AG04449 (cell line): Measurements from ENCODE around the gene EDA.

ENCODE experiments used
- CTCF ChIA-PET: fragments of 350-600 bp; formaldehyde crosslinking; extraction: SDS; loops from one replicate; lab custom pipeline; 2021; ENCODE audit warnings: antibody characterized with exemption; lab: Yijun Ruan, JAX
- POLR2A ChIA-PET: fragments of 400-600, 350-600 bp; formaldehyde crosslinking; extraction: SDS; loops from one replicate; lab custom pipeline; 2020; ENCODE audit warnings: antibody characterized with exemption, inconsistent platforms; lab: Yijun Ruan, JAX
- DNase-seq: peaks from one replicate; pipeline ENCODE4 v3.0.0-alpha.2; 2010; ENCODE audit warnings: low read depth, low spot score
- H3K4me3 ChIP-seq: 2 replicates; pipeline ENCODE4 v1.5.1; 2011; ENCODE audit warnings: low read depth, mild to moderate bottlenecking, control low read depth, low read length
- CTCF ChIP-seq: IDR thresholded peaks from one replicate; pipeline ENCODE4 v1.5.1; 2011; ENCODE audit warnings: mild to moderate bottlenecking, moderate library complexity, low read length, control low read depth, inconsistent platforms; ENCODE audit not compliant: insufficient read depth; ENCODE audit errors: missing control alignments

The EDA gene

GRCh38 chrX:70034646-70035045 is 418.7 kb downstream of the EDA start:
- ChIA-PET POLR2A (no interaction called here), CTCF (interaction anchor here (0.9 to 7.5 kb wide), 4 partner anchors 10 to 101 kb away, joined by 3 to 103 read pairs (median 4); no protein-coding TSS in a partner anchor)
- DNase-seq: no peak
- H3K4me3 ChIP-seq: no peak overlapping the region
- TF ChIP-seq CTCF: no peak

GRCh38 chrX:70038515-70038914 is 422.6 kb downstream of the EDA start:
- no peak for TF ChIP-seq CTCF
- ChIA-PET CTCF (interaction anchor here (1.1 to 2.1 kb wide), 2 partner anchors 8 to 61 kb away, joined by 3 to 9 read pairs; no protein-coding TSS in a partner anchor), POLR2A (no interaction called here)
- no peak overlapping the region for H3K4me3 ChIP-seq
- no peak for DNase-seq

- no peak for TF ChIP-seq CTCF
- DNase-seq: no peak
- ChIA-PET POLR2A (no interaction called here), CTCF (interaction anchor here (1.1 to 2.1 kb wide), 2 partner anchors 9 to 60 kb away, joined by 3 to 9 read pairs; no protein-coding TSS in a partner anchor)
- no peak overlapping the region for H3K4me3 ChIP-seq
Observed at GRCh38 chrX:70038951-70039350, 423.0 kb downstream of the EDA start.

GRCh38 chrX:70039758-70040157 is 423.8 kb downstream of the EDA start:
- ChIA-PET POLR2A (no interaction called here), CTCF (interaction anchor here (1.1 to 2.1 kb wide), 2 partner anchors 9 to 59 kb away, joined by 3 to 9 read pairs; no protein-coding TSS in a partner anchor)
- no peak for DNase-seq
- no peak overlapping the region for H3K4me3 ChIP-seq
- TF ChIP-seq CTCF: no peak

GRCh38 chrX:70041993-70042392 is 426.1 kb downstream of the EDA start:
- ChIA-PET CTCF (interaction anchor here (0.8 to 1.8 kb wide), 5 partner anchors 9 to 91 kb away, joined by 3 to 9 read pairs (median 4); no protein-coding TSS in a partner anchor), POLR2A (no interaction called here)
- no peak for DNase-seq
- TF ChIP-seq CTCF: no peak
- H3K4me3 ChIP-seq: no peak overlapping the region

GRCh38 chrX:70042399-70043371 is 426.8 kb downstream of the EDA start:
- TF ChIP-seq CTCF: no peak
- CTCF ChIA-PET: interaction anchor here (0.8 to 1.4 kb wide), 3 partner anchors 10 to 90 kb away, joined by 3 to 5 read pairs (median 3); no protein-coding TSS in a partner anchor
- no peak overlapping the region for H3K4me3 ChIP-seq
- POLR2A ChIA-PET: no interaction called here
- no peak for DNase-seq
